Fibroblast of upper back skin (primary cell): Measurements from ENCODE around the gene DISC1.
A peak's percentile ranks its signal among the peaks of the same experiment; 100 is the strongest.
"Not testable (repeated sequence)": the region's sequence is repeated elsewhere in the genome, so short reads cannot be mapped to it uniquely, and the experiment has no call there.

Source experiments
- DNase-seq: peaks from one replicate; pipeline ENCODE4 v3.0.0-alpha.2; 2013

Gene DISC1

GRCh38 chr1:231705806-231706760 lies 79.5 kb downstream of the DISC1 start:
- DNase-seq: peak; percentile 18

- no peak for DNase-seq
Measured at GRCh38 chr1:231706934-231707333, 80.3 kb downstream of the DISC1 start.

DNA sequence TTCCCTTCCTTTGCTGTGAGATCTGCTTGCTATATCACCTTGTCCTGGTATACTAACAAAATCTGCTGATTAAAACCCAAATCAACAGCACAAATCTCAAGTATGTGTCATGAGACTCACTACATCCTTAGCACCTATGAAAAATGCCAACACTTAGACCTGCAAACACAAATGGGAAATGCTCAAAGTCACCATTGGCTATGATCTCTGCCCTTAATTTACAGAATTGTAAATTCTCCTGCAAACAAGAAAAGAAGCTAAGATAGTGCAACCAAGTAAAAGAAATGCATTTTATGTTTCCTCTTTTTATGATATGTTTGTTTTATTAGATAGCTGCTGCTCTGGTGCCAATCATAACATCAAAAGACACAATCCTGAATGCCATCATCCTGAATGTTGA lies 80.8 kb downstream of the DISC1 start:
- DNase-seq: no peak

DNA sequence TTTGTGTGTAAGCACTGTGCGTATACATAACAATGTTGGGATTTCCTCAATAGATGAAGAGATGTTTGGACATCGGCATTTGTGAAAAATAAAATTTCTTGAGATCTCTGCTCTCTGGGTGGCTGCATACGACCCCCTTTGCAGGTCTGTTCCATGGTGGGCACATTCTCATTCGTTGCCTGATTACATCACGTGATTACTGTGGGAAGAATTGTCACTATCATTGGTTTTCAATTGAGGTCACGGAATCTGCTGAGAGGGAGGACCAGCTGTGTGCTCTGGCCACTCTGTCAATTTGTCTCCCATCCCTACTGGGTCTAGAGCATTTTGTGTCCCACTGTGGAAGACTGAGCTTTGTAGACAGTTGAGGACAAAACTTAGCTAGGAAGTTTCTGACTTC lies 81.8 kb downstream of the DISC1 start:
- no peak for DNase-seq

DNA sequence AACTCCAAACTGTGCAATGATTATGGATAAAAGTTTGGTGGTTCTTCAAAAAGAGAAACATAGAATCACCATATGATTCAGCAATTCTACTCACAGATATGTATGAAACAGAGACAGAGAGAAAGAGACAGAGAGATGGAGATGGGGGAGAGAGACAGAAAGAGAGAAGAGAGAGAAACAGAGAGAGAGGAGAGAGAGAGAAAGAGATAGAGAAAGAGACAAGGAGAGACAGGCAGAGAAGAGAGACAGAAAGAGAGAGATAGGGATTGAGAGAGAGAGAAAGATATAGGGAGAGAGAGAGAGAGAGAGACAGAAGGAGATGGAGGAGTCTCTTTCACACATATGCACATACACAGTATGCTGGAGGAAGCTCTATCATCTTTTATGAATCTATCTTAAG lies 87.8 kb downstream of the DISC1 start:
- no peak for DNase-seq

GRCh38 chr1:231715816-231716722 lies 89.5 kb downstream of the DISC1 start:
- DNase-seq: no peak

DNA sequence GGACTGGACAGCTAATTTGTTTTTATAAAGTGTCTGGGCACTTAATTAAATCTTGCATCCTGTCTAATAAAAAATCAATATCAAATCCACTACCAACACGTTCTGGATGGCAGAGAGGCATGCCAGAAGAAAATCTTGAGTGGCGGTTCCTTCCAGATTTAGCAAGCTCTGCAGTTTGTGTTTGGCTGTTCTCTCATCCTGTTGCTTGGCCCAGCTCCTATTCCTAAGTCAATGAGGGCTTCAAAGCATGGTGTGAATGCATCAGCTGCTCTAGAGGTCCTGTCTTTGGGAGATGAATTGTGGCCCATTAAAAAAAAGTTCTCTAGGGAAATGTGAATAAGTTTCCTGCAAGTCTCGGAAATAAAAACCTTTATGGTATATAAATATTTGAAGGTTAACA lies 90.3 kb downstream of the DISC1 start:
- DNase-seq: no peak

DNA sequence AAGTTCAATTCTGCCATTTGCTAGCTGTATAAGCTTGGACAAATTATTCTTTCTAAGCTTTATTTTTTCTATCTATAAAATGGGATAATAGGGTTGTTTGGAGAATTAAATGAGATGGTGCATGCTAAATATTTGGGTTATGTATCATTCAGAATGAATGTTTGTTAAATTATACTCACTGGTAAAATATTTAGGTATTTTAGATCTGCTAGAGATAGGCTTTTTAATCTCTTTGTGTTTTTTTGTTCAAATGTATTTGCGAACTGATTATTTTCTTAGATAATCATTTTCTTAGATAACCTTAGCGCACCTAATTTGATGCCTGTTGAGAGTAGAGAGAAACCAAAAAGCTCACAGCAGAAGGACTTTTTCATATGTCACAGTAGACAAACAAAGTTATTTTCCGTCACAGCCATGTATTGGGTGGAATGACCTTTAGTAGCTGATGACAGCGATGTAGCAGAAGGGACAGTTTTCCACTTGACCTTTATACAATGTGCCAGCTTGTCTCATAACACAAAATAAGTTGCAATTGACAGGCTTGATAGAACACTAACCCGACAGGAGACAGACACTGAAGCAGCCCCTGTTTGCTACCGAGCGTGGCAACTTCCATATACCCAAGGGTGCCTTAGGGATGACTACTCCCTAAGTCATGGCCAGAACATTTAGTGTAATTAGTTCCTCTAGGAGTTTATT lies 93.0 kb downstream of the DISC1 start:
- no peak for DNase-seq

DNA sequence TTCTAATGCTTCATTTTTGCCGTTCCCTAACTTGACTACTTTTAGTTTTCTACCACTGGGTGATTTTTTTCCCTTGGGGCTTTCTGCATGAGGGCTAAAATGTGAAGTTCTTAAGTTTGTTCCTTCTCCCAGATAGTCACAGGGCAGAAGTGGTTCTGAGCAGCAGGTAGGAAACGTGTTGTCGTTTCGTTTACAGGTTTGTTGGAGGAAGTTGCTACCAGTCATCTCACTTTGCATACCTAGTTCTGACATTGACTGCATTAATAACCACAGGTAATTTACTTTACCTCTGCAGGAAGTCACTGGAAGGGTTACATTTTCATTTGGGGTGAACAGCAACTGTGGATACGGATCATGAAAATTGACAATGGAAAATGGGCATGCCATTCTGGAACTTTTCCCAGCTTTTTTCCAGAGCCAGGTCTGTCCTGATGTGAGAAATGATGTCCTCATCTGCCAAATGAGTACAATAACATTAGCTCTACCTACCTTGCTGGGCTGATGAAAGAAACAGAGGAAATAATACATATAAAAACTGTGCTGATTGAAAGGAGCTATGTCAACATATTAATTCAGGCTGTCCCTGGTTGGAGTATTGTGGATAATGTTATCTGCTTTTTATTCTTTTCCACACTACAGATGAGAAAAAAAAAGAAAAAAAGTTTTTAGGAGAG lies 94.2 kb downstream of the DISC1 start:
- no peak for DNase-seq

- DNase-seq: no peak
Measured at GRCh38 chr1:231721436-231721835, 94.8 kb downstream of the DISC1 start.

DNA sequence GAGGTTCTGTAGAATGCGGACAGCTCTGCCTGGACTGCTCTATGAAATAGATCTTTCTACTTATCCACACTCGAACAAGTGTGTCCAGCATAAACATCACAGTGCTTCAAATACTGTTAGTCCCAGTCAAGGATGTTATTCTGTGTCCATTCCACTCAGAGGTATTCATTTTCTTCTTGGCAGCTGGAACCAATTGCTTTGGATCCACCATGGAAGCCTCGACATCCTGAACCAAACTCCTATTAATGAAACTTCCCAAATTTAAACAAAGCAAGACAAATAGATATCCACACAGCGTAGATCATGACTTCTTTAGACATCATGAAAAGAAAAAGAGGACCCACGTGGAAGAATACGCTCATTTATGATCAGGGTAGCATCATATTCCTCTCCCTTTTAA lies 95.8 kb downstream of the DISC1 start:
- DNase-seq: no peak

DNA sequence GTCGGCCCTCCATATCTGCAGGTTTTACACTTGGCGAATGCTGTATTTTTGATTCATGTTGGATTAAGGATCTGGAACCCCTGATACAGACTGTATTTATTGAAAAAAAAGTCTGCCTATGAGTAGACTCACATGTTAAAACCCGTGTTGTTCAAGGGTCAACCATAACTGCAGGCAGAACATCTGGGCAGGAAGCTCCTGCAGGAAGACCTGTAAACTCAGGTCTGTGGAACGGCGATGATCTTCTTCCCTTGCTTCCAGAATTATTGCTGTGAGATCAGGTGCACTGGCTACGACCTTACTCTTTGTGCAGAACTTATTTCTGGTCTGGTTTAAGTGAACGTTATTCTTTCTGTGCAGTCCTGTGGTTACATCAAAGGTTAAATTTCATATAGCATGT lies 96.6 kb downstream of the DISC1 start:
- no peak for DNase-seq

DNA sequence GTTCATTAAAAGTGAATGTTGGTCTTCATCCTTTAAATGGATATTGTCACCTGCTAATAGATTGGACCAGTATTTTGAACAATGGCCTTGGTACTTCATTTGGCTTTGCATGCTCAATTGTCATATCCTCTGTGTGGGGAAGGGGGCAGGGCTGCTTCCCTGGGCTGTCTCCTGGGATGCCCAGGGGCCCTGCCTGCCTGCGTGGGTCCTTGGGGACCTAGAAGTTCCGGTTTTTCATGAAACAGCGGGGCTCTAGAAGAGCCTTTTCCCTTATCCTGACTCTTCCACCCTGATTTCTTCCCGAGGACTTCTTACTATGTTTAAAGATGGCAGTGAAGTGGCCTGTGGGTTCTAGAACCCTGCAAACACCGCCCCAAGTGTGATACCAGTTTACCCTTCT lies 97.5 kb downstream of the DISC1 start:
- no peak for DNase-seq

- peak; percentile 34 for DNase-seq
Measured at GRCh38 chr1:231724876-231725647, 98.5 kb downstream of the DISC1 start.

GRCh38 chr1:231727171-231727570 lies 100.6 kb downstream of the DISC1 start:
- no peak for DNase-seq

- not testable (repeated sequence) for DNase-seq
Measured at GRCh38 chr1:231728987-231729386, 102.4 kb downstream of the DISC1 start.

- DNase-seq: peak; percentile 46
Measured at GRCh38 chr1:231729544-231729943, 103.0 kb downstream of the DISC1 start.

DNA sequence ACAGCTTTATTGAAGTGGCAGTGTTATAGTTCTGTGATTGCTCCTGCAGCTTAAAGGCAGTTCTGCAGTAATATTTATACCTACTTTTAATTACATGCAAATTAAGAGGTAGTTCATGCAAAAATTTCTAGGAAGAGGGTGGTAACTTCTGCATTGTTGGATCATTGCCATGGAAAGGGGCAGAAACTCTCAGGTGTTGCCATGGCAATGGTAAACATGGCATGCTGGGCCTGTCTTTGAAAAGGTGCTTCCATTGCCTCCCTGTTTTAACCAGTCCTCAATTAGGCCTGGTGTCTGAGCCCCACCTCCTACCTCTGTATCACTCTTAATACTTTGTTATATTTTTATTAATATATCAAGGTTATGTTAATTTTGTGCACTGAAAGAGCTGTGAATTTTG lies 104.7 kb downstream of the DISC1 start:
- no peak for DNase-seq

DNA sequence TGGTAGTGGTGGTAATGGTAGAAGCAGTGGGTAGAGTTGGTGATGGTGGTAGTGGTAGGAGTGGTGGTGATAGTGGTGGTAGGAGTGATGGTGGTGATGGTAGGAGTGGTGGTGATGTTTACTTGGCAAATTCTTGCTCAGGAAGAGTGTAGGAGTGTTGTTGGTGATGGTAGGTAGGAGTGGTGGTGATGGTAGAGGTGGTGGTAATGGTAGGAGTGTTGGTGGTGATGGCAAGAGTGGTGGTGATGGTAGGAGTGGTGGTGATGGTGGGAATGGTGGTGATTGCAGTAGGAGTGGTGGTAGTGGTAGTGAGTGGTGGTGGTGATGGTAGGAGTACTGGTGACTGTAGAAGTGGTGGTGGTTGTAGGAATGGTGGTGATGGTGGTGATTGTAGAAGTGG lies 106.5 kb downstream of the DISC1 start:
- DNase-seq: no peak

DNA sequence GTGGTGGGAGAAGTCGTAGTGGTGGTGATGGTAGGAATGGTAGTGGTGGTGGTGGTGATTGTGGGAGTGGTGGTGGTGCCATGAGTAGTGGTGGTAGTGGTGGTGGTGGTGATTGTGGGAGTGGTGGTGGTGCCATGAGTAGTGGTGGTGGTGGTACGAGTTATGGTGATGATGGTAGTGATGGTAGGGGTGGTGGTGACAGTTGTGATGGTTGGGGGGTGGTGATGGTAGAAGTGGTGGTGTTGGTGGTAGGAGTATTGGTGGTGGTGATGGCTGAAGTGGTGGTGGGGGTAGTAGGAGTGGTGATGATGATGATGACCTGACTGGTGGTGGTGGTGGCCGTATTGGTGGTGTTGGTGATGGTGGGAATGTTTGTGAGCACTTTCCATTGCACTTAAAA lies 107.1 kb downstream of the DISC1 start:
- DNase-seq: no peak

GRCh38 chr1:231734417-231734816 lies 107.8 kb downstream of the DISC1 start:
- no peak for DNase-seq

- DNase-seq: no peak
Measured at GRCh38 chr1:231735411-231735810, 108.8 kb downstream of the DISC1 start.
